GM23248 (cell line): ENCODE data around the gene KLRC1.
"Not testable (repeated sequence)": the region's sequence is repeated elsewhere in the genome, so short reads cannot be mapped to it uniquely, and the experiment has no call there.

Experiments
- EZH2 ChIP-seq: fragments of 200-600 bp; sonication (generic); IDR thresholded peaks from 2 replicates; pipeline ENCODE4 v1.6.1; 2018; ENCODE audit warnings: antibody characterized with exemption, mild to moderate bottlenecking; ENCODE audit not compliant: insufficient read depth, poor library complexity, severe bottlenecking
- EZH2phosphoT487 ChIP-seq: fragments of 200-600 bp; sonication (generic); IDR thresholded peaks from 2 replicates; pipeline ENCODE4 v1.6.1; 2018; ENCODE audit warnings: antibody characterized with exemption, moderate library complexity, mild to moderate bottlenecking, low read depth; ENCODE audit not compliant: insufficient read depth

DNA sequence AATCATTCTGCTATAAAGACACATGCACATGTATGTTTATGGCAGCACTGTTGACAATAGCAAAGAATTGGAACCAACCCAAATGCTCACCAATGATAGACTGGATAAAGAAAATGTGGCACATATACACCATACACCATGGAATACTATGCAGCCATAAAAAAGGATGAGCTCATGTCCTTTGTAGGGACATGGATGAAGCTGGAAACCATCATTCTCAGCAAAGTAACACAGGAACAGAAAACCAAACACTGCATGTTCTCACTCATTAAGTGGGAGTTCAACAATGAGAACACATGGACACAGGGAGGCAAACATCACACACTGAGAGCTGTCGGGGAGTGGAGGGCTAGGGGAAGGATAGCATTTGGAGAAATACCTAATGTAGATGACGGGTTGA, 34.2 kb upstream of the KLRC1 start:
- TF ChIP-seq EZH2phosphoT487, EZH2: not testable (repeated sequence)
